Right atrium auricular region (tissue), 2 donors: ENCODE results near the gene SLC26A11. TPM values are rescaled to one million over a fixed set of nuclear protein-coding genes. Genes with fewer than 3 reads are reported as not detected.

Source experiments
- total RNA-seq, 2 donors: library from RNA; depleted of rRNA; stranded (reverse); fragments of >200 nt; gene quantifications; one replicate each; pipeline ENCODE4 v1.1.0, GENCODE V29; 2016

Gene SLC26A11
- total RNA-seq, 2 donors from 2014 or later = 2.2 to 9.0 TPM

Other genes with a start within 250 kb of the SLC26A11 start
- gene TBC1D16, start 184.6 kb upstream of the SLC26A11 start, total RNA-seq = 10 to 100 TPM in 1 of 2 donors, 1 to 10 TPM in 1; 9.8 to 19.4 TPM
- 1 to 10 TPM; 3.0 to 9.3 TPM for gene CCDC40, start 183.8 kb upstream of the SLC26A11 start, total RNA-seq
- gene GAA, start 118.8 kb upstream of the SLC26A11 start, total RNA-seq = 10 to 100 TPM; 54.8 to 99.1 TPM
- gene EIF4A3, start 73.3 kb upstream of the SLC26A11 start, total RNA-seq = 10 to 100 TPM; 24.6 to 31.0 TPM
- gene CARD14, start 50.4 kb upstream of the SLC26A11 start, total RNA-seq = not detected
- gene SGSH, start 94 bp upstream of the SLC26A11 start, total RNA-seq = 10 to 100 TPM; 10.6 to 13.7 TPM
- gene RNF213, start 40.4 kb downstream of the SLC26A11 start, total RNA-seq = 10 to 100 TPM; 27.3 to 36.8 TPM
- gene ENDOV, start 194.7 kb downstream of the SLC26A11 start, total RNA-seq = 1 to 10 TPM; 3.8 to 4.9 TPM